H1 (cell line): ENCODE measurements around the gene EPHB1.

Experiments
- POLR2A ChIP-seq, 2 experiments: IDR thresholded peaks; 1 replicate in 1 of 2; 2 replicates in 1 of 2; pipeline ENCODE4 v1.6.1; 2011; ENCODE audit warnings: low read depth in 2 of 2, low read length in 2 of 2, mild to moderate bottlenecking in 2 of 2; ENCODE audit errors: control extremely low read depth in 1 of 2
- POLR2AphosphoS5 ChIP-seq: IDR thresholded peaks from 2 replicates; pipeline ENCODE4 v1.6.1; 2011; ENCODE audit warnings: low read depth, low read length
- SUZ12 ChIP-seq: fragments of 200-600 bp; sonication (generic); IDR thresholded peaks from 2 replicates; pipeline ENCODE4 v1.6.1; 2012; ENCODE audit warnings: mild to moderate bottlenecking, inconsistent platforms, low read length, moderate library complexity, mixed read lengths
- TF ChIP-seq, protein P1 (sequence below), 3 experiments: IDR thresholded peaks; 1 replicate in 2 of 3; 2 replicates in 1 of 3; pipeline versions ENCODE4 v1.5.1 to v1.6.1; 2011; ENCODE audit warnings: low read length in 3 of 3, mild to moderate bottlenecking in 3 of 3, inconsistent platforms in 2 of 3, low read depth in 1 of 3, moderate library complexity in 1 of 3; ENCODE audit not compliant: insufficient read depth in 1 of 3; ENCODE audit errors: control extremely low read depth in 1 of 3

- TF ChIP-seq, protein P1, sequence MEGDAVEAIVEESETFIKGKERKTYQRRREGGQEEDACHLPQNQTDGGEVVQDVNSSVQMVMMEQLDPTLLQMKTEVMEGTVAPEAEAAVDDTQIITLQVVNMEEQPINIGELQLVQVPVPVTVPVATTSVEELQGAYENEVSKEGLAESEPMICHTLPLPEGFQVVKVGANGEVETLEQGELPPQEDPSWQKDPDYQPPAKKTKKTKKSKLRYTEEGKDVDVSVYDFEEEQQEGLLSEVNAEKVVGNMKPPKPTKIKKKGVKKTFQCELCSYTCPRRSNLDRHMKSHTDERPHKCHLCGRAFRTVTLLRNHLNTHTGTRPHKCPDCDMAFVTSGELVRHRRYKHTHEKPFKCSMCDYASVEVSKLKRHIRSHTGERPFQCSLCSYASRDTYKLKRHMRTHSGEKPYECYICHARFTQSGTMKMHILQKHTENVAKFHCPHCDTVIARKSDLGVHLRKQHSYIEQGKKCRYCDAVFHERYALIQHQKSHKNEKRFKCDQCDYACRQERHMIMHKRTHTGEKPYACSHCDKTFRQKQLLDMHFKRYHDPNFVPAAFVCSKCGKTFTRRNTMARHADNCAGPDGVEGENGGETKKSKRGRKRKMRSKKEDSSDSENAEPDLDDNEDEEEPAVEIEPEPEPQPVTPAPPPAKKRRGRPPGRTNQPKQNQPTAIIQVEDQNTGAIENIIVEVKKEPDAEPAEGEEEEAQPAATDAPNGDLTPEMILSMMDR (IDR thresholded peaks at IDR 0.05; ENCODE audit: control extremely low read depth in 1 of 3, insufficient read depth in 1 of 3, low read depth in 1 of 3, low read length in 3 of 3): no peak
- TF ChIP-seq SUZ12 (no peak), POLR2A (IDR thresholded peaks at IDR 0.05; ENCODE audit: control extremely low read depth in 1 of 2, low read depth in 2 of 2, low read length in 2 of 2) (no peak), POLR2AphosphoS5 (no peak)
These were observed 468.3 kb downstream of the EPHB1 start for GRCh38 chr3:135263331-135263730.
